GM19099 (cell line): Measurements from ENCODE around the gene PDHA2.

Source experiments
- POLR2A ChIP-seq: IDR thresholded peaks from 3 replicates; pipeline ENCODE4 v1.6.1; 2011; ENCODE audit warnings: low read depth; ENCODE audit not compliant: insufficient read length; ENCODE audit errors: extremely low read depth

Gene PDHA2

DNA sequence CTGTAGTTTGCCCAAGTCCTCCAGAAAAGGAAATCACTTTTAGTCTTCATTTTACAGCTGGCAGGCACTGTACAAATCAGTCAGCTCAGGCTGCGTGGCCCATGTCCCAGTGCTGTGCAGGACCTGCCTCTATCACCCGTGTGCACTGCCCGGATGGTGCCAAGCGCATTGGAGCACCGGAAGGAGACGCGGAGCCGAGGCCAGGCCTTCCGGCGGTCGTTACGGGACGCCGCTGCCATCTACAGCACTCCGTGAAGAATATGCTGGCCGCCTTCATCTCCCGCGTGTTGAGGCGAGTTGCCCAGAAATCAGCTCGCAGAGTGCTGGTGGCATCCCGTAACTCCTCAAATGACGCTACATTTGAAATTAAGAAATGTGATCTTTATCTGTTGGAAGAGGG is at the start of gene PDHA2:
Gene PDHA2, plus strand, starts transcription at position 203 of the 400 bp plus-strand sequence. Its CDS starts 58 bp downstream, at position 261.
- TF ChIP-seq POLR2A: no peak

- no peak for TF ChIP-seq POLR2A
These were observed 41.9 kb upstream of the PDHA2 start for GRCh38 chr4:95798003-95798402.

- TF ChIP-seq POLR2A: no peak
These were observed 41.2 kb upstream of the PDHA2 start for GRCh38 chr4:95798727-95799126.

DNA sequence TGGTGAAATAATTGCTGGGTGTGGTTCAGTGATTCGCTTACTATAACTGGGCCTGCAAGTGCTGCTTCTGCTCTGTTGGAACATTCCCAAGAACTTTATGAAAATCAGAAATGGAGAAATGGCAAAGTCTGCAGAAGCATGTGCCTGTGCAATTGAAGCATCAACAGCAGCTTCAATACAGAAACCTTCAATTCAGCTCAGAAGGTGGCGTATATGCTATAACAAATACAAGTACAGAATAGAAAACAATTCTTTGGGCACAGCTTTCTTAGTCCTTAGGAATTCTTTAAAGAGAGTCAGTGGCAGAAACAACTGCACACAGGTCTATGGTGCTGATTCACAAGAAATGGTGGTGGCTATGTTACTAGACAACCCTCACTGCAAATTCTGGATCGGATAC is 18.0 kb upstream of the PDHA2 start:
- TF ChIP-seq POLR2A: no peak

DNA sequence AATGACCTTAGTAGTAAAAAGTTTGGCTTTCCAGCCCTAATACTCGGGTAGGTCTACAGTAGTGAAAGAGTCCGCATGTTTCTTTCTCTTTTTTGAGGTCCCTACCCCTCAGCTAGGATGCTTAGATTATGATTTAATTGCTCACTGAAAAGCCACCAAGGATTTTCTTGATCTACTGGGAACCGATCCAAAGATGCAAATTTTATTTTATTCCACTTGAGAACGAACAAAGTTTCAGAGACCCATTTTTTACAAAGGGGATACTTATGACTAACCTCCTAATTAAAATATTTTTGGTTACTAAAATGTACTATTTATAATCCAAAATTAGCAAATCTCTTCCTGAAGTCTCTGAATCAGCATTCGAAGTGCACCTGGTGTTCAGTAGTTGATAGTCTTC is 14.3 kb upstream of the PDHA2 start:
- no peak for TF ChIP-seq POLR2A

- no peak for TF ChIP-seq POLR2A
These were observed 9.2 kb upstream of the PDHA2 start for GRCh38 chr4:95830651-95831050.

DNA sequence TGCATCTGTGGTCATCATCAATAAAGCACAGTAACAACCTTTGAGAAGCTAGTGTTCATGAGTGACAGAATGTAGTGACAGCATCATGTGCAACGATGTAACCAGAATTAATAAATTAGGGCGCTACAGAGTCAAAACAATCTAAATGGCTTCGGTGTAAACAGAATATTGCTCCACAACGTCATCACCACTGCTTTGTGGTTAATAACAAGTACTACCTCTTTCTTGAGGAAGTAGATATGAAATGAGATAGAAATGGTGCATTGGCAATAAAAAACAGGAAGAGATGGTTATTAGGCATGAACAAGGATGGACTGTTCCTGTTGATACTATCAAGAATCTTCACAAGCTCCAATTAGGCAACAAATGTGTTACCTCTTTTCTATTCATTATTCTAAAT is 8.7 kb upstream of the PDHA2 start:
- no peak for TF ChIP-seq POLR2A

- TF ChIP-seq POLR2A: no peak
These were observed 6.1 kb upstream of the PDHA2 start for GRCh38 chr4:95833711-95834194.

- no peak for TF ChIP-seq POLR2A
These were observed 4.2 kb upstream of the PDHA2 start for GRCh38 chr4:95835672-95836071.

GRCh38 chr4:95838192-95838591 is 1.7 kb upstream of the PDHA2 start:
- TF ChIP-seq POLR2A: no peak

GRCh38 chr4:95847908-95848460 is 8.1 kb downstream of the PDHA2 start:
- TF ChIP-seq POLR2A: no peak

- TF ChIP-seq POLR2A: no peak
These were observed 10.3 kb downstream of the PDHA2 start for GRCh38 chr4:95850161-95850560.

DNA sequence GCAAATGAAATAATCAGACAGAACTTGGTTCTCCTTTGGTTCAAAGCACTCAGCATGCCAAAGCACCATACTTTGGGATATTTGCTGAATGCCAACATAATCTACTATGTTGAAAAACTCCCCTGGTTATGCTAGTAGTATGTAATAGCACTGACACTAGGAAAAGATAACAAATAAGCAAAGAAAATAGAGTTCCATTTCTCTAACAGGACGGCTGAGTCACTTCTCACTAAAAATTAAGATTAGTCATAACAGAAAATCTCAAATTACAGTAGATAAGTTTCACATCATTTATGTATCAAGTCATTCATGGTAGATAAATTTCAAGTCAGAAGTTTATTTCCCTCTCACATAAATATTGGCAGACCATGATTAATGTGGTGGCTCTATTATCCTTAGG is 17.9 kb downstream of the PDHA2 start:
- no peak for TF ChIP-seq POLR2A

GRCh38 chr4:95867919-95868318 is 28.0 kb downstream of the PDHA2 start:
- no peak for TF ChIP-seq POLR2A

GRCh38 chr4:95869961-95870500 is 30.1 kb downstream of the PDHA2 start:
- TF ChIP-seq POLR2A: no peak

DNA sequence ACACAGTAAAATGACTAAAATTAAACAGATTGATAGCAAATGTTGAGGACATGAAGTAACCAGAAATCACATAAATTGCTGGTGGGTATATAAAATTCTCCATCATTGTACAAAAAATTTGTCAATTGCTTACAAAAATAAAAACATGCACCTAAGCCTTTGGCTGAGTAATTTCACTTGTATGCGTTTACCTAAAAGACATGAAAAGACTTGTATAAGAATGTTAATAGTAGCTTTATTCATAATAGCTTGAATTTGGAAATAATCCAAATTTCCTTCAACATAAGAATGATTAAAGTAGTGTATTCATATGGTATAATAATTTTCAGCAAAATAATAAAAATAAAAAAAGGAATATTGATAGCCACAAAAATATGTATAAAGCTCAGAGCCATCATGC is 37.7 kb downstream of the PDHA2 start:
- no peak for TF ChIP-seq POLR2A

DNA sequence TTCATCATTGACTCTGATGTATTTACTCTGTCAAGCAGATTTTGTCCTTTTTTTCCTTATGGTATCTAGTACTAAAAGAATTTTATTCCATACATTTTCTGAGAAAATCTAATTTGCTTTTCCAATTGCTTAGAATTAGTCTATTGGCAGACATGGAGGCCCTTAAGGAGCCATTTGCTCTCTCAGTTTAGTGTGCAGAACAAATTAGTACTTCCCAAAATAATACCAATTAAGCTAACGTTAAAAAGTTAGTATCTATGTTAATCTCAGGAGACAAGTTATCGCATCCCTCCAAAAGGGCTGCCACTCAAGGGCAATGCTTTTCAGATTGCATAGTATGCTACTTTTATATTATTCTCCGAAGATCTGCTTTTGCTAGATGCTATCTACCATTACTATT is 47.7 kb downstream of the PDHA2 start:
- no peak for TF ChIP-seq POLR2A
